Spleen (tissue), 11 donors: ENCODE results near the gene DEAF1. TPM values are rescaled to one million over a fixed set of nuclear protein-coding genes. Genes with fewer than 3 reads are reported as not detected.

Source experiments
- DNase-seq: peaks from one replicate; pipeline ENCODE4 v3.0.0-alpha.2; 2020
- H3K27ac ChIP-seq, 8 donors: fragments of 200-600 bp; sonication (generic) in 7 of 8; 1 replicate in 4 of 8; 2 replicates in 4 of 8; pipeline versions ENCODE4 v1.5.0 to v1.8.0; 2016 to 2021; ENCODE audit warnings: inconsistent platforms in 4 of 8, mild to moderate bottlenecking in 4 of 8, moderate library complexity in 1 of 8
- H3K27me3 ChIP-seq, 7 donors: fragments of 200-600 bp; sonication (generic) in 6 of 7; replicated peaks in 1 of 7; 1 replicate in 4 of 7; 2 replicates in 3 of 7; pipeline versions ENCODE4 v1.5.0 to v1.8.0; 2016 to 2021; ENCODE audit warnings: inconsistent platforms in 3 of 7, mild to moderate bottlenecking in 1 of 7
- H3K36me3 ChIP-seq, 6 donors: fragments of 200-600 bp; sonication (generic) in 5 of 6; 1 replicate in 4 of 6; 2 replicates in 2 of 6; pipeline versions ENCODE4 v1.5.0 to v1.8.0; 2016 to 2021; ENCODE audit warnings: inconsistent platforms in 2 of 6
- H3K4me1 ChIP-seq, 6 donors: fragments of 200-600 bp; sonication (generic) in 5 of 6; 1 replicate in 3 of 6; 2 replicates in 3 of 6; pipeline versions ENCODE4 v1.5.0 to v1.8.0; 2016 to 2021; ENCODE audit warnings: inconsistent platforms in 3 of 6
- H3K4me3 ChIP-seq, 8 donors: fragments of 200-600 bp; sonication (generic) in 7 of 8; 1 replicate in 4 of 8; 2 replicates in 4 of 8; pipeline versions ENCODE4 v1.5.0 to v1.8.0; 2016 to 2021; ENCODE audit warnings: inconsistent platforms in 4 of 8, mild to moderate bottlenecking in 4 of 8, moderate library complexity in 2 of 8
- H3K9me3 ChIP-seq, 8 donors: fragments of 200-600 bp; sonication (generic) in 7 of 8; 1 replicate in 4 of 8; 2 replicates in 4 of 8; pipeline versions ENCODE4 v1.5.0 to v1.8.0; 2016 to 2021; ENCODE audit warnings: inconsistent platforms in 4 of 8
- POLR2A ChIP-seq, 3 donors: fragments of 450-650 bp; IDR thresholded peaks; one replicate each; pipeline ENCODE4 v1.5.1; 2017; ENCODE audit warnings: antibody characterized with exemption in 3 of 3, mild to moderate bottlenecking in 1 of 3
- POLR2AphosphoS5 ChIP-seq, 3 donors: sonication (generic); formaldehyde crosslinking; IDR thresholded peaks; one replicate each; pipeline ENCODE4 v1.5.1; 2017; ENCODE audit warnings: antibody characterized with exemption in 3 of 3
- WGBS, 5 donors: extraction: QIAGEN DNeasy Blood & Tissue Kit in 3 of 5; methylation state at CpG; one replicate each; pipeline versions ENCODE4 v1.1.5 to v1.1.7; 2013 to 2018; 5-methylcytosine and 5-hydroxymethylcytosine counted together
- intact Hi-C: fragments of 100-400 bp; cut with DNase I; formaldehyde crosslinking; loops from one replicate; pipeline ENCODE4 v1.15.0; 2023; ENCODE audit warnings: low total_unique reads
- polyA plus RNA-seq, 3 donors: library from polyadenylated mRNA; stranded (reverse); fragments of 200-250 nt; gene quantifications; one replicate each; pipeline ENCODE4 v1.2.1, GENCODE V29; 2013
- total RNA-seq, 7 donors: library from RNA; depleted of rRNA in 3 of 7; stranded (reverse); fragments of >200 nt in 3 of 7; fragmentation: NEBNext Ultra II Directional in 4 of 7; extraction: Animal tissue kit (Norgen Biotek cat#: 25700) in 4 of 7; gene quantifications; one replicate each; pipeline versions ENCODE4 v1.1.0 to v1.2.1, GENCODE V29; 2016 to 2021
- TF ChIP-seq, protein P1 (sequence below), 11 experiments: fragments of 200-600 bp in 7 of 11; fragments of 450-650 bp in 4 of 11; sonication (generic) in 4 of 11; IDR thresholded peaks in 8 of 11; conservative IDR thresholded peaks in 3 of 11; 1 replicate in 7 of 11; 2 replicates in 4 of 11; pipeline versions ENCODE4 v1.4.0 to v1.8.0; 2016 to 2021; ENCODE audit warnings: antibody characterized with exemption in 11 of 11, inconsistent platforms in 4 of 11, mild to moderate bottlenecking in 1 of 11
- donor health status: healthy with polysubstance abuse.
- donor health status: DM: no; HTN: no; CAD: no; lungs with moderate emphysema.
- donor health status: DM: no; HTN: no; CAD: no.
- donor health status: Bipolar disorder and iron deficiency.
- donor health status: healthy.
- donor health status: DM: no; HTN: no; CAD: no.
- donor health status: DM: yes; HTN: yes; CAD: no.

Gene DEAF1
- total and polyA plus RNA-seq, 10 donors: 21.8 to 44.9 (median 30.1) TPM

DNA sequence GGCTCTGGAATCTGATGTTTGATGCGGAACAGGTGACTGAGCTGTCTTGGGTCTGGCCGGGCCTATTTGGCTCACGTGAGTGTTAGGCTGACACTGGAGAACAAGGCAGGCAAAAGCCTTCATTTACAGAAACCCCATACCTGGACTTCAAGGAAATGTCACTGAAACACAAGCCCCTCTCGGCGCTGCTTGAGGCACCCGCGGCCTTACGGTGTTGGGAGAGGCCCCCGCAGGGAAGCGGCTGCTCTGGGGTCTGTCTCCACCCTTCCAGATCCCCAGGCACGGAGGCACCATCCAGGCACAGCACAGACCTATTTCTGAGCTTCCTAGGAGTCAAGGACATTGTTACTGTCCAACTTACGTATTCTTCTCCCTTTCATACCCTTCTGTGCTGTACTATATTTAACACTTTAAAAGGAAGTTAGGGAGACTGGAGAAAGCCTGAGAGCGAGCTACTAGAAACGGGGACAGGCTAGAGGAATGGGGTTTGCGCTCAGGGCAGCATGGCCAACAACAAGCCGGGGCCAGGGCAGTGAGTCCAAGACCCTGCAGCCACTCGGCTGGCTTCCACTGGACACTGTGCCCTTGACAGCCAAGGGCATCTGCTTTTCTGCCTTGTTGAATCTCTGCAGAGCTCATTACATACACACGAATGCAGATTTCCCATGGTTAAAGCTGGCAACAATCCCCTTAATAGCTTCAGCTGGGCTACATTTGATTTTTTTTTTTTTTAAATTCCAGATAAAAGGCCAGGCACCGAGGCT lies 34.2 kb downstream of the DEAF1 start:
- WGBS, 5 donors: 67 to 88% (median 83%) methylated on average over 16 to 19 of the region's 19 CpGs
- no peak for DNase-seq

DNA sequence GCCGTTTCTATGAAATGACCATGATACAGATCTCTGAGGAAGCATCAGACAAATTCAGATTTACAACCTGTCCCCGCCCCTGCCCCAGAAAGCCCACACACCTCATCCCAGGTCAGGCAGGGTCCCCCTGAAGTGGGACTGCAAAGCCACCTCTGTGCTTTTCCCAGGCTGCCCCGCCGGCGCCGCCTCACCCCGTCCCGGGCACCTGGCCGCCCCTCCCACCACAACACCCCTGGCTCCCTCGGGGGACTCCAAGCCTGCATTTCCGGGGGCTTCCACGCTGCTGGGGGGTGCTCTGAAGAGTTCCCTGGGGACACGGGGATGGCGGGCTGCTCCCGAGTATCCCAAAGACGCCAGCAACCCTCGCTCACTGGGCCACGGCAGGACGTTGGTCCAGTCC lies 34.7 kb downstream of the DEAF1 start:
- TF ChIP-seq, protein P1, sequence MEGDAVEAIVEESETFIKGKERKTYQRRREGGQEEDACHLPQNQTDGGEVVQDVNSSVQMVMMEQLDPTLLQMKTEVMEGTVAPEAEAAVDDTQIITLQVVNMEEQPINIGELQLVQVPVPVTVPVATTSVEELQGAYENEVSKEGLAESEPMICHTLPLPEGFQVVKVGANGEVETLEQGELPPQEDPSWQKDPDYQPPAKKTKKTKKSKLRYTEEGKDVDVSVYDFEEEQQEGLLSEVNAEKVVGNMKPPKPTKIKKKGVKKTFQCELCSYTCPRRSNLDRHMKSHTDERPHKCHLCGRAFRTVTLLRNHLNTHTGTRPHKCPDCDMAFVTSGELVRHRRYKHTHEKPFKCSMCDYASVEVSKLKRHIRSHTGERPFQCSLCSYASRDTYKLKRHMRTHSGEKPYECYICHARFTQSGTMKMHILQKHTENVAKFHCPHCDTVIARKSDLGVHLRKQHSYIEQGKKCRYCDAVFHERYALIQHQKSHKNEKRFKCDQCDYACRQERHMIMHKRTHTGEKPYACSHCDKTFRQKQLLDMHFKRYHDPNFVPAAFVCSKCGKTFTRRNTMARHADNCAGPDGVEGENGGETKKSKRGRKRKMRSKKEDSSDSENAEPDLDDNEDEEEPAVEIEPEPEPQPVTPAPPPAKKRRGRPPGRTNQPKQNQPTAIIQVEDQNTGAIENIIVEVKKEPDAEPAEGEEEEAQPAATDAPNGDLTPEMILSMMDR (IDR thresholded peaks at IDR 0.05 in 8 of 11, conservative IDR thresholded peaks at IDR 0.05 in 3 of 11): no peak
- TF ChIP-seq POLR2AphosphoS5 (IDR thresholded peaks at IDR 0.05) (no peak), POLR2A (IDR thresholded peaks at IDR 0.05) (no peak)
- no peak overlapping the region for H3K27ac ChIP-seq
- H3K36me3 ChIP-seq: peaks cover 0 to 87% (median 15%) of the 10 kb centered on the region in 6 donors
- WGBS, 5 donors: 89 to 95% (median 94%) methylated on average over 18 to 19 of the region's 19 CpGs
- no peaks in the 10 kb centered on the region for H3K27me3 ChIP-seq
- DNase-seq: no peak
- H3K4me1 ChIP-seq: peaks cover 4 to 56% (median 22%) of the 10 kb centered on the region in 6 donors
- intact Hi-C loops: loop anchor here (5.0 kb wide), 1 partner anchor 62 kb away; no protein-coding TSS in a partner anchor
- no peak overlapping the region for H3K4me3 ChIP-seq
- no peaks in the 10 kb centered on the region for H3K9me3 ChIP-seq

More for the DNA sequence above, 34.2 kb downstream of the DEAF1 start:
- no peak overlapping the region for H3K4me3 ChIP-seq
- H3K4me1 ChIP-seq: peaks cover 4 to 56% (median 24%) of the 10 kb centered on the region in 6 donors
- no peak for TF ChIP-seq POLR2A (IDR thresholded peaks at IDR 0.05)
- TF ChIP-seq, protein P1 (IDR thresholded peaks at IDR 0.05 in 8 of 11, conservative IDR thresholded peaks at IDR 0.05 in 3 of 11): no peak
- TF ChIP-seq POLR2AphosphoS5 (IDR thresholded peaks at IDR 0.05): no peak
- intact Hi-C loops: loop anchor here (5.0 kb wide), 1 partner anchor 61 kb away; no protein-coding TSS in a partner anchor
- H3K27me3 ChIP-seq: no peaks in the 10 kb centered on the region
- H3K27ac ChIP-seq: peak overlapping the region in 3 of 8 donors; percentile 22 to 26 (median 26)
- peaks cover 0 to 87% (median 15%) of the 10 kb centered on the region in 6 donors for H3K36me3 ChIP-seq
- no peaks in the 10 kb centered on the region for H3K9me3 ChIP-seq

- WGBS, 5 donors: 88 to 95% (median 92%) methylated on average over 13 to 16 of the region's 16 CpGs
- Histone ChIP-seq H3K4me1 (peaks cover 4 to 56% (median 22%) of the 10 kb centered on the region in 6 donors), H3K4me3 (no peak overlapping the region), H3K27ac (no peak overlapping the region), H3K27me3 (no peaks in the 10 kb centered on the region), H3K9me3 (no peaks in the 10 kb centered on the region), H3K36me3 (peaks cover 0 to 90% (median 15%) of the 10 kb centered on the region in 6 donors)
- no peak for DNase-seq
- peak in 1 of 3 donors; percentile 8 for TF ChIP-seq POLR2AphosphoS5 (IDR thresholded peaks at IDR 0.05)
- no peak for TF ChIP-seq POLR2A (IDR thresholded peaks at IDR 0.05)
- intact Hi-C loops: loop anchor here (5.0 kb wide), 1 partner anchor 63 kb away; no protein-coding TSS in a partner anchor
Observed at GRCh38 chr11:659532-660085, 35.4 kb downstream of the DEAF1 start.

GRCh38 chr11:657691-658126 lies 37.3 kb downstream of the DEAF1 start:
- intact Hi-C loops: no loop called here
- Histone ChIP-seq H3K27ac (peak overlapping the region in 4 of 8 donors; percentile 13 to 63 (median 24)), H3K4me3 (no peak overlapping the region), H3K27me3 (no peaks in the 10 kb centered on the region), H3K4me1 (peaks cover 4 to 51% (median 20%) of the 10 kb centered on the region in 6 donors), H3K36me3 (peaks cover 0 to 98% (median 22%) of the 10 kb centered on the region in 6 donors), H3K9me3 (no peaks in the 10 kb centered on the region)
- DNase-seq: no peak
- 84 to 88% (median 86%) methylated on average over 14 of the region's 14 CpGs for WGBS, 5 donors
- TF ChIP-seq, protein P1 (IDR thresholded peaks at IDR 0.05 in 8 of 11, conservative IDR thresholded peaks at IDR 0.05 in 3 of 11): no peak
- TF ChIP-seq POLR2A (IDR thresholded peaks at IDR 0.05): no peak
- no peak for TF ChIP-seq POLR2AphosphoS5 (IDR thresholded peaks at IDR 0.05)
